ENCODE data around the gene KNOP1. TPM values are rescaled to one million over a fixed set of nuclear protein-coding genes. Genes with fewer than 3 reads are reported as not detected.

Gene KNOP1
- total and polyA plus RNA-seq, 2 of the 13 experiments (the other 11 are each of a cell fraction or from before 2014, with no cell fraction given): 21.2 to 57.5 TPM

DNA sequence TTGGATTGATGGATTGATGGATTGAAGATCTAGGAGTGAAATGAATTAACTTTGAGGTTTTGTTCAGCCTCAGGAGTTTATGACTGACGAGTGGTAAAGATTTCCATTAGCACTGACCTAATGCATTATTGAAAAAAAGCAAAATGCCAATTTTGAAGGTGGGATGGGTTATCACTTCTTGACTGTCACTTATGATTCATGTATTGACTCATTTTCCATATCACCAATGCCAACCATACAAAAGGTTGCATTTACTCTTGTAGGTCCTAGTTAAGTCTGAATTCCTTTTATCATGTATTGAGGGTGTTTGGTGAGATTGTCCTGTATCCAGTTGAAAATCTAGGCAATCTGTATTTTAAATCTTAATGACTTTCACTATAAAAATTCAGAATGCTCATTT, 57.6 kb downstream of the KNOP1 start:
- Histone ChIP-seq H3K79me2 (ENCODE audit: insufficient read depth, low read length) (no peaks in the 10 kb centered on the region), H3K4me2 (ENCODE audit: low read depth, low read length) (no peak overlapping the region), H3K9me3 (ENCODE audit: low read length) (peaks cover 18% of the 10 kb centered on the region), H3K9ac (ENCODE audit: insufficient read depth, low read depth, low read length) (no peak overlapping the region), H2AFZ (ENCODE audit: low read length) (no peak overlapping the region), H3K36me3 (replicated peaks in 1 of 2; ENCODE audit: control insufficient read depth in 1 of 2, insufficient read depth in 2 of 2, low read length in 2 of 2) (no peaks in the 10 kb centered on the region), H3K4me3 (replicated peaks in 1 of 3; ENCODE audit: insufficient read depth in 1 of 3, low read depth in 2 of 3, low read length in 3 of 3) (no peak overlapping the region), H3K27me3 (ENCODE audit: control insufficient read depth in 1 of 2, insufficient read depth in 2 of 2, low read length in 2 of 2) (no peaks in the 10 kb centered on the region), H3K4me1 (ENCODE audit: insufficient read depth, low read length) (no peaks in the 10 kb centered on the region), H3K27ac (ENCODE audit: extremely low read length, insufficient read depth, low read length) (no peak overlapping the region), H4K20me1 (ENCODE audit: insufficient read depth, low read length) (no peaks in the 10 kb centered on the region)
- no TSS peak for BruUV-seq (replicated peaks)
- no peak for DNase-seq (ENCODE audit: low spot score)
- 26% methylated on average over 1 of the region's 1 CpG for WGBS (ENCODE audit: low lambda C conversion rate)
- intact Hi-C loops (cut with micrococcal nuclease; ENCODE audit: unreplicated experiment) (no loop called here), in situ Hi-C loops (cut with HindIII; ENCODE audit: extremely low pct_ligation_motif_present, low pct_unique_long_range_greater_than_20kb) (no loop called here)
- CTCF ChIA-PET (ENCODE audit: low intra/inter-chr PET ratio, low total read pairs): no interaction called here
- FAIRE-seq: no peak
- TF ChIP-seq JUND (CRISPR knock-in tag; IDR thresholded peaks at IDR 0.05): no peak
- TF ChIP-seq ZMYM4 (CRISPR knock-in tag; IDR thresholded peaks at IDR 0.05): no peak
- TF ChIP-seq CCAR2 (optimal IDR thresholded peaks at IDR 0.05; ENCODE audit: low read depth, low read length): no peak
- no peak for TF ChIP-seq RAD51 (IDR thresholded peaks at IDR 0.05; ENCODE audit: borderline replicate concordance)
- TF ChIP-seq, protein P1, sequence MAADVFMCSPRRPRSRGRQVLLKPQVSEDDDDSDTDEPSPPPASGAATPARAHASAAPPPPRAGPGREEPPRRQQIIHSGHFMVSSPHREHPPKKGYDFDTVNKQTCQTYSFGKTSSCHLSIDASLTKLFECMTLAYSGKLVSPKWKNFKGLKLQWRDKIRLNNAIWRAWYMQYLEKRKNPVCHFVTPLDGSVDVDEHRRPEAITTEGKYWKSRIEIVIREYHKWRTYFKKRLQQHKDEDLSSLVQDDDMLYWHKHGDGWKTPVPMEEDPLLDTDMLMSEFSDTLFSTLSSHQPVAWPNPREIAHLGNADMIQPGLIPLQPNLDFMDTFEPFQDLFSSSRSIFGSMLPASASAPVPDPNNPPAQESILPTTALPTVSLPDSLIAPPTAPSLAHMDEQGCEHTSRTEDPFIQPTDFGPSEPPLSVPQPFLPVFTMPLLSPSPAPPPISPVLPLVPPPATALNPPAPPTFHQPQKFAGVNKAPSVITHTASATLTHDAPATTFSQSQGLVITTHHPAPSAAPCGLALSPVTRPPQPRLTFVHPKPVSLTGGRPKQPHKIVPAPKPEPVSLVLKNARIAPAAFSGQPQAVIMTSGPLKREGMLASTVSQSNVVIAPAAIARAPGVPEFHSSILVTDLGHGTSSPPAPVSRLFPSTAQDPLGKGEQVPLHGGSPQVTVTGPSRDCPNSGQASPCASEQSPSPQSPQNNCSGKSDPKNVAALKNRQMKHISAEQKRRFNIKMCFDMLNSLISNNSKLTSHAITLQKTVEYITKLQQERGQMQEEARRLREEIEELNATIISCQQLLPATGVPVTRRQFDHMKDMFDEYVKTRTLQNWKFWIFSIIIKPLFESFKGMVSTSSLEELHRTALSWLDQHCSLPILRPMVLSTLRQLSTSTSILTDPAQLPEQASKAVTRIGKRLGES (CRISPR knock-in tag; IDR thresholded peaks at IDR 0.05; ENCODE audit: borderline replicate concordance): no peak
- TF ChIP-seq, protein P2, sequence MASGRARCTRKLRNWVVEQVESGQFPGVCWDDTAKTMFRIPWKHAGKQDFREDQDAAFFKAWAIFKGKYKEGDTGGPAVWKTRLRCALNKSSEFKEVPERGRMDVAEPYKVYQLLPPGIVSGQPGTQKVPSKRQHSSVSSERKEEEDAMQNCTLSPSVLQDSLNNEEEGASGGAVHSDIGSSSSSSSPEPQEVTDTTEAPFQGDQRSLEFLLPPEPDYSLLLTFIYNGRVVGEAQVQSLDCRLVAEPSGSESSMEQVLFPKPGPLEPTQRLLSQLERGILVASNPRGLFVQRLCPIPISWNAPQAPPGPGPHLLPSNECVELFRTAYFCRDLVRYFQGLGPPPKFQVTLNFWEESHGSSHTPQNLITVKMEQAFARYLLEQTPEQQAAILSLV (CRISPR knock-in tag; IDR thresholded peaks at IDR 0.05; ENCODE audit: borderline replicate concordance): no peak
- TF ChIP-seq HNRNPUL1 (IDR thresholded peaks at IDR 0.05; ENCODE audit: low read depth, low read length): no peak
- no peak for TF ChIP-seq GLMP (CRISPR knock-in tag; IDR thresholded peaks at IDR 0.05; ENCODE audit: borderline replicate concordance)
- no peak for TF ChIP-seq SIX1 (CRISPR knock-in tag; IDR thresholded peaks at IDR 0.05; ENCODE audit: borderline replicate concordance)
- no peak for TF ChIP-seq HMG20A (CRISPR knock-in tag; IDR thresholded peaks at IDR 0.05; ENCODE audit: borderline replicate concordance)
- TF ChIP-seq FIP1L1 (IDR thresholded peaks at IDR 0.05; ENCODE audit: borderline replicate concordance, insufficient read depth, low read depth, low read length): no peak
- TF ChIP-seq MATR3 (CRISPR knock-in tag; IDR thresholded peaks at IDR 0.05): no peak
- POLR2A ChIA-PET: no interaction called here
- ATAC-seq: no peak

Measured in HepG2 (cell line).